Epithelial cell of proximal tubule (primary cell): Measurements from ENCODE around the gene KRTAP5-9. TPM values are rescaled to one million over a fixed set of nuclear protein-coding genes. Genes with fewer than 3 reads are reported as not detected.
"Not testable (repeated sequence)": the region's sequence is repeated elsewhere in the genome, so short reads cannot be mapped to it uniquely, and the experiment has no call there.

ENCODE experiments used
- DNase-seq: peaks from one replicate; pipeline ENCODE4 v3.0.0-alpha.2; 2011; ENCODE audit warnings: low read depth
- H3K4me3 ChIP-seq: 2 replicates; pipeline ENCODE4 v1.5.1; 2011; ENCODE audit warnings: low read depth, mild to moderate bottlenecking, low read length
- CTCF ChIP-seq: conservative IDR thresholded peaks from 2 replicates; pipeline ENCODE4 v1.5.1; 2012; ENCODE audit warnings: low read depth, mild to moderate bottlenecking, low read length
- total RNA-seq: library from RNA; depleted of rRNA; stranded (reverse); fragments of >200 nt; gene quantifications from 2 replicates; pipeline ENCODE4 v1.2.3, GENCODE V29; 2015

The KRTAP5-9 gene
- total RNA-seq, 1 donor from 2014 or later: not detected

- H3K4me3 ChIP-seq: no peak overlapping the region
- no peak for DNase-seq
- no peak for TF ChIP-seq CTCF
Observed at GRCh38 chr11:71519546-71519945, 28.7 kb upstream of the KRTAP5-9 start.

- no peak overlapping the region for H3K4me3 ChIP-seq
- DNase-seq: no peak
- TF ChIP-seq CTCF: no peak
Observed at GRCh38 chr11:71525188-71525937, 22.9 kb upstream of the KRTAP5-9 start.

GRCh38 chr11:71525938-71526495 lies 22.2 kb upstream of the KRTAP5-9 start:
- no peak for DNase-seq
- no peak overlapping the region for H3K4me3 ChIP-seq
- no peak for TF ChIP-seq CTCF

GRCh38 chr11:71526796-71527575 lies 21.2 kb upstream of the KRTAP5-9 start, which contains the start of gene KRTAP5-7:
Gene KRTAP5-7 (plus strand): TSS chr11:71527267. CDS start chr11:71527301, 34 bp downstream.
- H3K4me3 ChIP-seq, DNase-seq: not testable (repeated sequence)

GRCh38 chr11:71527576-71528210 lies 20.5 kb upstream of the KRTAP5-9 start:
- H3K4me3 ChIP-seq: no peak overlapping the region
- no peak for DNase-seq
- TF ChIP-seq CTCF: no peak

- H3K4me3 ChIP-seq: no peak overlapping the region
- no peak for DNase-seq
- no peak for TF ChIP-seq CTCF
Observed at GRCh38 chr11:71530602-71531001, 17.6 kb upstream of the KRTAP5-9 start.

- no peak overlapping the region for H3K4me3 ChIP-seq
- DNase-seq: no peak
- no peak for TF ChIP-seq CTCF
Observed at GRCh38 chr11:71532036-71532610, 16.1 kb upstream of the KRTAP5-9 start.

- not testable (repeated sequence) for H3K4me3 ChIP-seq, DNase-seq
Observed at GRCh38 chr11:71534711-71535608, 13.3 kb upstream of the KRTAP5-9 start.
